Measurements from ENCODE around the gene KSR1.

Gene KSR1

GRCh38 chr17:27564463-27564862 is 108.2 kb downstream of the KSR1 start:
- Histone ChIP-seq H3K9ac (ENCODE audit: low read length) (no peak overlapping the region), H3K9me3 (ENCODE audit: control insufficient read depth, low read length) (no peaks in the 10 kb centered on the region), H3K36me3 (ENCODE audit: control insufficient read depth, insufficient read depth, low read length, severe bottlenecking) (no peaks in the 10 kb centered on the region), H3K4me1 (ENCODE audit: control insufficient read depth, insufficient read depth, low read length) (peaks cover 18% of the 10 kb centered on the region), H3K27me3 (replicated peaks; ENCODE audit: control insufficient read depth, insufficient read depth, low read length) (no peaks in the 10 kb centered on the region), H3K4me3 (ENCODE audit: low read length) (no peak overlapping the region)
- no peak for DNase-seq (ENCODE audit: low read depth)

- Histone ChIP-seq H3K36me3 (ENCODE audit: control insufficient read depth, insufficient read depth, low read length, severe bottlenecking) (no peaks in the 10 kb centered on the region), H3K4me3 (ENCODE audit: low read length) (no peak overlapping the region), H3K4me1 (ENCODE audit: control insufficient read depth, insufficient read depth, low read length) (peaks cover 3% of the 10 kb centered on the region), H3K9ac (ENCODE audit: low read length) (no peak overlapping the region), H3K27me3 (replicated peaks; ENCODE audit: control insufficient read depth, insufficient read depth, low read length) (no peaks in the 10 kb centered on the region), H3K9me3 (ENCODE audit: control insufficient read depth, low read length) (no peaks in the 10 kb centered on the region)
- no peak for DNase-seq (ENCODE audit: low read depth)
These were observed 109.8 kb downstream of the KSR1 start for GRCh38 chr17:27565874-27566670.

GRCh38 chr17:27566671-27567562 is 110.7 kb downstream of the KSR1 start:
- H3K9me3 ChIP-seq (ENCODE audit: control insufficient read depth, low read length), result no peaks in the 10 kb centered on the region
- DNase-seq (ENCODE audit: low read depth), result no peak
- no peaks in the 10 kb centered on the region for H3K27me3 ChIP-seq (replicated peaks; ENCODE audit: control insufficient read depth, insufficient read depth, low read length)
- H3K4me1 ChIP-seq (ENCODE audit: control insufficient read depth, insufficient read depth, low read length), result peaks cover 3% of the 10 kb centered on the region
- no peaks in the 10 kb centered on the region for H3K36me3 ChIP-seq (ENCODE audit: control insufficient read depth, insufficient read depth, low read length, severe bottlenecking)
- H3K4me3 ChIP-seq (ENCODE audit: low read length), result no peak overlapping the region
- no peak overlapping the region for H3K9ac ChIP-seq (ENCODE audit: low read length)

GRCh38 chr17:27567563-27567859 is 111.3 kb downstream of the KSR1 start:
- Histone ChIP-seq H3K9me3 (ENCODE audit: control insufficient read depth, low read length) (no peaks in the 10 kb centered on the region), H3K9ac (ENCODE audit: low read length) (no peak overlapping the region), H3K36me3 (ENCODE audit: control insufficient read depth, insufficient read depth, low read length, severe bottlenecking) (no peaks in the 10 kb centered on the region), H3K4me1 (ENCODE audit: control insufficient read depth, insufficient read depth, low read length) (peaks cover 5% of the 10 kb centered on the region), H3K27me3 (replicated peaks; ENCODE audit: control insufficient read depth, insufficient read depth, low read length) (no peaks in the 10 kb centered on the region), H3K4me3 (ENCODE audit: low read length) (no peak overlapping the region)
- DNase-seq (ENCODE audit: low read depth), result no peak

- H3K4me1 ChIP-seq (ENCODE audit: control insufficient read depth, insufficient read depth, low read length), result peaks cover 7% of the 10 kb centered on the region
- no peaks in the 10 kb centered on the region for H3K36me3 ChIP-seq (ENCODE audit: control insufficient read depth, insufficient read depth, low read length, severe bottlenecking)
- H3K4me3 ChIP-seq (ENCODE audit: low read length), result no peak overlapping the region
- no peak for DNase-seq (ENCODE audit: low read depth)
- no peak overlapping the region for H3K9ac ChIP-seq (ENCODE audit: low read length)
- H3K9me3 ChIP-seq (ENCODE audit: control insufficient read depth, low read length), result no peaks in the 10 kb centered on the region
- H3K27me3 ChIP-seq (replicated peaks; ENCODE audit: control insufficient read depth, insufficient read depth, low read length), result no peaks in the 10 kb centered on the region
These were observed 112.0 kb downstream of the KSR1 start for GRCh38 chr17:27568216-27568615.

GRCh38 chr17:27568811-27569210 is 112.6 kb downstream of the KSR1 start:
- peaks cover 10% of the 10 kb centered on the region for H3K4me1 ChIP-seq (ENCODE audit: control insufficient read depth, insufficient read depth, low read length)
- H3K36me3 ChIP-seq (ENCODE audit: control insufficient read depth, insufficient read depth, low read length, severe bottlenecking), result no peaks in the 10 kb centered on the region
- no peak overlapping the region for H3K4me3 ChIP-seq (ENCODE audit: low read length)
- H3K27me3 ChIP-seq (replicated peaks; ENCODE audit: control insufficient read depth, insufficient read depth, low read length), result no peaks in the 10 kb centered on the region
- no peaks in the 10 kb centered on the region for H3K9me3 ChIP-seq (ENCODE audit: control insufficient read depth, low read length)
- DNase-seq (ENCODE audit: low read depth), result no peak
- H3K9ac ChIP-seq (ENCODE audit: low read length), result no peak overlapping the region

- peak; percentile 31 for DNase-seq (ENCODE audit: low read depth)
- H3K36me3 ChIP-seq (ENCODE audit: control insufficient read depth, insufficient read depth, low read length, severe bottlenecking), result no peaks in the 10 kb centered on the region
- peaks cover 15% of the 10 kb centered on the region for H3K4me1 ChIP-seq (ENCODE audit: control insufficient read depth, insufficient read depth, low read length)
- H3K9ac ChIP-seq (ENCODE audit: low read length), result no peak overlapping the region
- H3K4me3 ChIP-seq (ENCODE audit: low read length), result no peak overlapping the region
- H3K9me3 ChIP-seq (ENCODE audit: control insufficient read depth, low read length), result no peaks in the 10 kb centered on the region
- no peaks in the 10 kb centered on the region for H3K27me3 ChIP-seq (replicated peaks; ENCODE audit: control insufficient read depth, insufficient read depth, low read length)
These were observed 113.0 kb downstream of the KSR1 start for GRCh38 chr17:27569257-27569722.

- no peak for DNase-seq (ENCODE audit: low read depth)
- no peak overlapping the region for H3K9ac ChIP-seq (ENCODE audit: low read length)
- no peaks in the 10 kb centered on the region for H3K9me3 ChIP-seq (ENCODE audit: control insufficient read depth, low read length)
- H3K27me3 ChIP-seq (replicated peaks; ENCODE audit: control insufficient read depth, insufficient read depth, low read length), result no peaks in the 10 kb centered on the region
- H3K4me3 ChIP-seq (ENCODE audit: low read length), result no peak overlapping the region
- peaks cover 16% of the 10 kb centered on the region for H3K4me1 ChIP-seq (ENCODE audit: control insufficient read depth, insufficient read depth, low read length)
- H3K36me3 ChIP-seq (ENCODE audit: control insufficient read depth, insufficient read depth, low read length, severe bottlenecking), result no peaks in the 10 kb centered on the region
These were observed 113.8 kb downstream of the KSR1 start for GRCh38 chr17:27569884-27570577.

- Histone ChIP-seq H3K9me3 (ENCODE audit: control insufficient read depth, low read length) (no peaks in the 10 kb centered on the region), H3K9ac (ENCODE audit: low read length) (no peak overlapping the region), H3K4me1 (ENCODE audit: control insufficient read depth, insufficient read depth, low read length) (peaks cover 16% of the 10 kb centered on the region), H3K27me3 (replicated peaks; ENCODE audit: control insufficient read depth, insufficient read depth, low read length) (no peaks in the 10 kb centered on the region), H3K36me3 (ENCODE audit: control insufficient read depth, insufficient read depth, low read length, severe bottlenecking) (no peaks in the 10 kb centered on the region), H3K4me3 (ENCODE audit: low read length) (no peak overlapping the region)
- no peak for DNase-seq (ENCODE audit: low read depth)
These were observed 114.3 kb downstream of the KSR1 start for GRCh38 chr17:27570578-27570914.

GRCh38 chr17:27571563-27572352 is 115.5 kb downstream of the KSR1 start:
- H3K27me3 ChIP-seq (replicated peaks; ENCODE audit: control insufficient read depth, insufficient read depth, low read length), result no peaks in the 10 kb centered on the region
- H3K4me3 ChIP-seq (ENCODE audit: low read length), result no peak overlapping the region
- DNase-seq (ENCODE audit: low read depth), result no peak
- H3K9ac ChIP-seq (ENCODE audit: low read length), result no peak overlapping the region
- peaks cover 21% of the 10 kb centered on the region for H3K4me1 ChIP-seq (ENCODE audit: control insufficient read depth, insufficient read depth, low read length)
- no peaks in the 10 kb centered on the region for H3K9me3 ChIP-seq (ENCODE audit: control insufficient read depth, low read length)
- no peaks in the 10 kb centered on the region for H3K36me3 ChIP-seq (ENCODE audit: control insufficient read depth, insufficient read depth, low read length, severe bottlenecking)

Data from adipocyte (in vitro differentiated cells).